Measurements from ENCODE around the gene ZNHIT1.

ZNHIT1 gene

DNA sequence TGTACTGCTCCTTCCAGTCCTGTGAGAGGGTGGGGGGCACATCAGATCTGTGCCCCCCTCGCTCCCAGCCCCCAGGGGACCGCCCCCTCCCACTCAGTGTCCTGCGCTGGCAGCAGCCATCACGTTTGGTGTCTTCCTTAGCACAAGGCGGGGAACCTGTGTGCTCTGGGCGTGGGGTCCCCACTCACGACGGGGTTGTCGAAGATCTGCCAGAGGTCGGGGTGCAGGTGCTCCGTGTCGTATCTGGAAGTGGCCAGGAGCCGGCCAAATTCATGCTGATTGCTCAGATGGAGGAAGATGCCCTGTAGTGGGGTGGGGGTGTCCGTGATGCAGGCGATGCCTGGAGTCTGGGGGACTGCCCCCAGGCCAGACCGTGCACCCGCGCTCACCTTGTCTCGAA lies 7.8 kb upstream of the ZNHIT1 start:
- no peak for DNase-seq
- in situ Hi-C loops (cut with HindIII; ENCODE audit: low pct_ligation_motif_present, low pct_unique_long_range_greater_than_20kb, low sequenced_read_pairs), result no loop called here

DNA sequence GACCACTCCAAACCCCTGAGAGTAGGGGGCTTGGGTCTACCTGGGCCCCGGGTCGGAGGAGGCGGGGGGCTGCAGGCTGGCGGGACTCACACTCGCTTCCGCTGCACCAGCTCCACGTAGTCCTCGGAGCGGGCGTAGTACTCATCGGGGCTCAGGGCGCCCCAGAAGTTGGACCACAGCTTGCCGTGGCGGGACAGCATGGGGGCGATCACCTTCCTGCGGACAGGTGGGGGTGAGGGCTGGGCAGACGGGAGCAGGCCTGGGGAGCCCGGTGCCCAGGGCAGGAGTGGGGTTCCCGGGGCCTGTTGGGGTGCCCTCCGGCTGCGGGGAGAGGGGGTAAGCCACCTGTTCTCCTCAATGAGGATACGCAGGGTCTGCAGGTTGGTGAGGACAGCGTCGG lies 6.5 kb upstream of the ZNHIT1 start:
- no peak for DNase-seq
- in situ Hi-C loops (cut with HindIII; ENCODE audit: low pct_ligation_motif_present, low pct_unique_long_range_greater_than_20kb, low sequenced_read_pairs), result no loop called here

DNA sequence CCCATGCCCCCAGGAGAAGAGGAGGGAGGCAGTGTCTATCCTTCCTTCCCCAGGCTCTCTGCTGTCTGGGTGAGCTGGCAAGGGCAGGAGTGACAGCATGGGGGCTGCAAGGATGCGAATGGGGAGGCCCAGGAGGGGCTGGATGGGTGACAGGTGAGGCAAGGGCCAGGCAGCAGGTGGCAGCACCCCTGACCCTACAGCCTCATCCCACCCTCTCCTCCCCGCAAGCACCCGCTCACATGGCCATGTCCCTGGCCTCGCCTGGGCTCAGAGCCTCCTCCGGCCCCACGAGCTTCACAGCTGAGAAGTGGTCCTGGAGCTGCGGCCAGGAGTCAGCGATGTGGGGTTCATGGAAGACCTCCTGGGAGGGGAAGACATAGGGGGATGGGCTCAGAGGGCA lies 6.0 kb upstream of the ZNHIT1 start:
- DNase-seq, result no peak
- in situ Hi-C loops (cut with HindIII; ENCODE audit: low pct_ligation_motif_present, low pct_unique_long_range_greater_than_20kb, low sequenced_read_pairs), result no loop called here

DNA sequence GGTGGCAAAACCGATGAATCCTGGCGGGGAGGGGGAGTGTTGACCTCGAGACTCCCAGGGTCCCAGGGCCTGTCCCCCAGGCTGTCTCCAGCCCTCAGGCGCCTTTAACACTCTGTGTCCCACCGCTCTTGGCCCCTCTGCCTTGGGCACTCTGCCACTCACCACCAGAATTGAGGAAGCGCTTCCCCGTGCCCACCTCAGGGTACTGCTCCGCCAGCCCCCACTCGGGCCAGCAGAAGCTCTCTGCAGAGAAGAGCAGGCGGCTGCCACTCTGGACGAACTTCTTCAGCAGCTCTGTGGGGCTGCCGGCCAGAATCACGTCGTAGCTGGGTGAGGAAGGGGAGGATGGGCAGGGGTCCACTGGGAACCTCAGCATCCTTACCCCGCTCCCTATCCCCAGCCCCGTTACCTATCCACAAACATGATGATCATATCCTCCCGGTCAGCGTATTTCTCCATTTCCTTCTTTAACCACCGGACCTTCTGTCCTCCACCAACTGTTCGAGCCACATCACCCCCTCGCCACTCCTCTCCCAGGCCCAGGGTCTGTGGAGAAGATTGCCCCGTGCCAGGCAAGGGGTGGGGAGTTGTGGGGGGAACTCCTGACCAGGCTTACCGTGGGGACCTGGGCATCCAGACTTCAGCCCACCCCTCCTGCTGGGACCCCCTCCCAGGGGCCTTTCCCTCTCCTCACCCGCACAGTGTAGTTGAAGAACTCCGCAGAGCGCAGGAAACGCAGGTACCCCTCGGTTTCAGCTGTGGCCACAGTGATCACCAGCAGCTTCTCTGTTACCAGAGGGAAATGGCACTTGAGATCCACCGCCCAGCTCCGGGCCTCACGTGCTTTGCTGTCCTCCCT lies 1.7 kb upstream of the ZNHIT1 start:
- in situ Hi-C loops (cut with HindIII; ENCODE audit: low pct_ligation_motif_present, low pct_unique_long_range_greater_than_20kb, low sequenced_read_pairs), result loop anchor here (5.0 kb wide), 1 partner anchor 41 kb away; no protein-coding TSS in a partner anchor
- DNase-seq, result peak; percentile 28

DNA sequence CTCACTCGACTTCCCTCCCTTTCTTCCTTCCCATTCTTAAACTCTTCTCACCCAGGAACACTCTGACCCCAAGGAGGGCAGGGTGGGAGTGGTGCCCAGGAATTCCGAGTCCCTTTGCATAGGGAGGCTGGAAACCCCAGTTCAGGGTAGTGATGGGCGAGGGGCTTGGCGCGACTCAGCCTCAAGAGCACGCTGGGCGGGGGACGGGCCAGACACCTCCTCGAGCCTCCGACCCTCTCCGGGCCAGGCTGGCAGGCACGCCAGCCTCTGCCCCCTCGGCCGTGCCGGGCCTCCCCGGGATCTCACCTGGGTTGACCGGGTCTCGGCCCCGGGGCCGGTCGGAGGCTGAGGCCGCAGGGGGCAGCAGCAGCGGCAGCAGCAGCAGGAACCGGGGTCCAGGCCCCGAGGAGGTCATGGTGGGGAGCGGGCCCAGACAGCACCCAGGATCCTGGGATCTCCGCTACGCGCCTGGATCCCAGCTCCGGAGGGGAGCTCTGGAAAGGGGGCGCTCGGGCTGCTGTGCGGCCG lies 1.0 kb upstream of the ZNHIT1 start:
- in situ Hi-C loops (cut with HindIII; ENCODE audit: low pct_ligation_motif_present, low pct_unique_long_range_greater_than_20kb, low sequenced_read_pairs), result loop anchor here (5.0 kb wide), 1 partner anchor 40 kb away; no protein-coding TSS in a partner anchor

DNA sequence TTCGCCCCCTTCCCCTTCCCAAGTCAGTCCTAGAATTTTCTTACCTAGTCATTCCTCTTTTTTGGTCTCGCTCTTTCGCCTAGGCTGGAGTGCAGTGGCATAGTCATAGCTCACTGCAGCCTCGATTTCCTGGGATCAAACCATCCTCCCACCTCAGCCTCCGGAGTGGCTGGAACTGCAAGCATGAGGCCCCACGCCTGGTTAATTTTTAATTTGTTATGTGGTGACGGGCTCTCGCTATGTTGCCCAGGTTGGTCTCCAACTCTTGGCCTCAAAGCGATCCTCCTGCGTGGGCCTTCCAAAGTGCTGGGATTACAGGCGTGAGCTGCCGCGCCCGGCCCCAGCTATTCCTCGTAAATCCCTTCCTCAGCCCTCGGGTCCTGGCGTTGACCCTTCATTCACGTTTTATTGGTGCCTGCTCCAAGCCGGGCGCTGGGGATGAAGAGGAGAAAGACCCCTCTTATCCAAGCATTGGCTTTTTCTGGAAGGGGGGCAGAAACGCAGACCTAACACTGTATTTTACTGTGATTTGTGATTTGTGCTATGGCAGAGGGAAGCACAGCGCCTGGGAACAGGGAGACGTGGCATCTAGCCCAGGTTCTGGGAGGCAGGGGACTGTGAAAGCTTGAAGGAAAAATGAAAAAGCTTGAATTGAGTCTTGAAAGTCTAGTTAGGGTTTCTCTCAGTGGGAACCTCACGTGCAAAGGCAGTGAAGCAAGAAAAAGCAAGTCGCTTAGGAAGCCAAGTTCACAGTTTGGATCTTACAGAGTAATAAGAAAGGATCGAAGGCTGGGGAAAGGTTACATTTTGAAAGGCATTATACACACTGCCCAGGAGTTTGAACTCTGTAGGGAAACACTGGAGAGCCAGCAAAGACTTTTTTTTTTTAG lies 516 bp downstream of the ZNHIT1 start:
- DNase-seq, result peak; percentile 88
- in situ Hi-C loops (cut with HindIII; ENCODE audit: low pct_ligation_motif_present, low pct_unique_long_range_greater_than_20kb, low sequenced_read_pairs), result loop anchor here (5.0 kb wide), 1 partner anchor 39 kb away; no protein-coding TSS in a partner anchor

More for the DNA sequence above, 1.0 kb upstream of the ZNHIT1 start:
- DNase-seq, result no peak

DNA sequence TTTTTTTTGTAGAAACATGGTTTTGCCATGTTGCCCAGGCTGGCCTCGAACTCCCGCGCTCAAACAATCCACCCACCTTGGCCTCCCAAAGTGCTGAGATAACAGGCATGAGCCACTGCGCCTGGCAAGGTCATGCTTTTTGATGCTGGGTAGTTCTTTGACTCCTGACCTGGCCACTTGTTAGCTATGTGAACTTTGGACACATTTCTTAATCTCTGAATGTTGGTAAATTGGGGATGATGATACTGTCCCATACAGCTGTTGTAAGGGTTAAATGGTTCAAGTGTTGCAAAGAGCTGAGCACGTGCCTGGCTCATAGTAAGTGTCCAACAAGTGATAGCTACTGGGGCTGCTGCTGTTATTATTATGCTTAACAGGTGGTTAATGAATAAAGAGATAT lies 2.3 kb downstream of the ZNHIT1 start:
- in situ Hi-C loops (cut with HindIII; ENCODE audit: low pct_ligation_motif_present, low pct_unique_long_range_greater_than_20kb, low sequenced_read_pairs), result no loop called here
- DNase-seq, result no peak

DNA sequence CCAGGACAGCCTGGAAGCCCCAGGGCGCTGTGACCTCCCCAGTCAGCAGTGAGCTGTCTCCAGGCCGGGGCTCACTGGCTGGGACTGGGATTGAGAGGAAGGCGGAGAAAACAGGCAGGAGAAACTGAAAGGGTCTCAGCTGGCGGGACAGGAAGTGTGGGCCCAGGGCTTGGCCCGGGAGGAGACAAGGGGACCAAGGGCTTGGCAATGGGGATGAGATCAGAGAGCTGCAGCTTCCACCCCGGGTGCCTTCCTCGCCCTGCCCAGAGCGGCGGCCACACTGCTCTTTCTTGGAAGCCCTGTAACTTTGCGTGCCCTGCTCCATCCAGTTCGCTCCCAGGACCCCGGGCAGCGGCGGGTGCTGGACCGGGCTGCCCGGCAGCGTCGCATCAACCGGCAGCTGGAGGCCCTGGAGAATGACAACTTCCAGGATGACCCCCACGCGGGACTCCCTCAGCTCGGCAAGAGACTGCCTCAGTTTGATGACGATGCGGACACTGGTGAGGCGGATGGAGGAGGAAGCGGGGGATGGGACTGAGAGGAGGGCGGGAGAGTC lies 4.4 kb downstream of the ZNHIT1 start:
- in situ Hi-C loops (cut with HindIII; ENCODE audit: low pct_ligation_motif_present, low pct_unique_long_range_greater_than_20kb, low sequenced_read_pairs), result no loop called here
- no peak for DNase-seq

DNA sequence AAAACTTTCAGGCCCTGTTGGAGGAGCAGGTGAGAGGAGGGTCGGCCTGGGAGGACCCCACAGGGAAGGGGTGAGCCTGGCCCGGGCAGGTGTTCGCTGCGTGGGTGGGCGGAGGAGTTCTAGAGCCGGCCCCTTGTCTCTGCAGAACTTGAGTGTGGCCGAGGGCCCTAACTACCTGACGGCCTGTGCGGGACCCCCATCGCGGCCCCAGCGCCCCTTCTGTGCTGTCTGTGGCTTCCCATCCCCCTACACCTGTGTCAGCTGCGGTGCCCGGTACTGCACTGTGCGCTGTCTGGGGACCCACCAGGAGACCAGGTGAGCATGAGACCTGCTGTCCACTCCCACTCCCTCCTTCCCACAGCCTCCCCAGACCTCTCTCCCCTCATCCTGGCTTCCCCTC lies 5.6 kb downstream of the ZNHIT1 start:
- in situ Hi-C loops (cut with HindIII; ENCODE audit: low pct_ligation_motif_present, low pct_unique_long_range_greater_than_20kb, low sequenced_read_pairs), result no loop called here
- no peak for DNase-seq

DNA sequence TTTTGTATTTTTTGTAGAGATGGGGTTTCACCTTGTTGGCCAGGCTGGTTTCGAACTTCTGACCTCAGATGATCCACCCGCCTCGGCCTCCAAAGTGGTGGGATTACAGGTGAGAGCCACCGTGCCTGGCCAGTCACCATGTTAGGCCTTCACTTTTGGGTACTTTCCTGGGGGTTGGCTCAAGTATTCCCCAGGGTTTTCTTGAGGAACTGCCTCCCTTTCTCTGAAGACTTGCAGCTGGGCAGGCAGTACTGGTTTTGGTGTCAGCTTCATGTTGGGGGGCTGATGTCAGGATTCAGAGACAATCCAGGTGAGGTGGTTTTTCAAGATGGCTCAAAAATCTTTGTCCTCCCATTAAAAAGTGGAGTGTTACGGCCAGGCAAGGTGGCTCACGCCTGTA lies 7.7 kb downstream of the ZNHIT1 start:
- in situ Hi-C loops (cut with HindIII; ENCODE audit: low pct_ligation_motif_present, low pct_unique_long_range_greater_than_20kb, low sequenced_read_pairs), result no loop called here
- no peak for DNase-seq

DNA sequence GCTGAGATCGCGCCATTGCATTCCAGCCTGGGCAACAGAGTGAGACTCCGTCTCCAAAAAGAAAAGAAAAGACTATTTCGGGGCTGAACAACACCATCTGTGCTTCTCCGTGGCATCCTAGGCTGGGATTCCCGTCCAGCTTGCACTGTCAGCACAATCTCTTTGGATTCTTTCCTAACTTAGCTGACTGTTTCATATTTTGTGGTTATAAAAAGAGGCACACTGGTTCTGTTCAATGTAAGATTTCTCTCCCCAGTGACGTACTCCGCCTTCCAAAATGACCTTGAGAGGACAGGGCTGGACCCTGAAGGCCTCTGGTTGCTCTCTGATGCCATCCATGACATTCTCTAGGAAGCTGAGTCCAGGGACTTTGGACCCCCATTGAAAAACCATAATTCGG lies 8.8 kb downstream of the ZNHIT1 start:
- in situ Hi-C loops (cut with HindIII; ENCODE audit: low pct_ligation_motif_present, low pct_unique_long_range_greater_than_20kb, low sequenced_read_pairs), result no loop called here
- DNase-seq, result no peak

DNA sequence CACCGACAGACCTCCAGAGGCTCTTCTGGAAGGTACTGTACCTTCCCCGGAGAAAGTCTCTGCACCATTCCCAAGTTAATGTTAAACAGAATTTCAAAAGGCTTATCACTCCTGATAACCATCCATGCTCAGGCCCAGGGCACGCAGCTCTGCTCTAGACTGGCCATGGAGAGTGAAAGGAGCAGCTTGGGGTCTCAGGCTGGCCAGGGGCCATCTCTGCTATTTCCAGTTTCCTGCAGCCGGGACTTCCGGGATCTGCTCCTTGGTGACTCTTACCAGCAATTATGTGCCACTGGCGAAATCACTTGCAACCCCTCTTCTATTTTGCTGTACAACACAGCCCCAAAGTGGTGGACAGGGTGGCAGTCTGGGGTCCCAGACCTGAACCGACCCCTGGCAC lies 13.7 kb downstream of the ZNHIT1 start:
- in situ Hi-C loops (cut with HindIII; ENCODE audit: low pct_ligation_motif_present, low pct_unique_long_range_greater_than_20kb, low sequenced_read_pairs), result no loop called here

DNA sequence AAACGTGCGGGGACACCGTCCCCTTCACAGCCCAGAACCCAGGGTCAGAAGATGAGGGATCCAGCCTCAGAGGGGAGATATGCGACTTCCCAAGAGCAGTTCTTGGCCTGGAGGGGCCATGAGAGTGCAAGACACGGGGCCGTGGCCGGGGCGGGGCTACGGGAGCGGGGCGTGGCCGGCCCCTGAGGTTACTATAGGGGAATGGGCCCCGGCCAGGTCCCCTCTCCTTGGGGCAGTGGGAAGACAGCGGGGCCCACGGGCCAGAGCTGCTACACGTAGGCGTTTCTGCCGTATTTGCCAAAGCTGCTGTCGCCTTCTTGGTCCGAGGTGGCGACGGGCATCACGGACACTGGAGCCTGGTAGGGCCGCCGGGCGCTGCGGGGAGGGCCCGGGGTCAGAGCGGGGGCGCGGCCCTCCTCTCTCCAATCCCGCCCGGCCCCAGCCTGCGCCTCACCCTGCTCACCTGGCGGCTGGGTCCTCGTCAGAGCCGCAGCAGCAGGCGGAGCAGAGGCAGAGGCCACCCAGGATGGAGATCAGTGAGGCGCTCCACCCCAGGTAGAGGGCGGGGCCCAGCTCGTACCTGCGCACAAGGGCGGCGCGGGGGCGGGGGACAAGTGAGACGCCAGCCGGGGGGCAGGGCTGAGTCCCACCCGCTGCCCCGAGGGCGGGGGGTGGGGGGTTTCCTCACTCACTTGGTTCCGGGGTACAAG lies 14.3 kb downstream of the ZNHIT1 start:
- DNase-seq, result peak; percentile 49

More for the DNA sequence above, 13.7 kb downstream of the ZNHIT1 start:
- peak; percentile 40 for DNase-seq

DNA sequence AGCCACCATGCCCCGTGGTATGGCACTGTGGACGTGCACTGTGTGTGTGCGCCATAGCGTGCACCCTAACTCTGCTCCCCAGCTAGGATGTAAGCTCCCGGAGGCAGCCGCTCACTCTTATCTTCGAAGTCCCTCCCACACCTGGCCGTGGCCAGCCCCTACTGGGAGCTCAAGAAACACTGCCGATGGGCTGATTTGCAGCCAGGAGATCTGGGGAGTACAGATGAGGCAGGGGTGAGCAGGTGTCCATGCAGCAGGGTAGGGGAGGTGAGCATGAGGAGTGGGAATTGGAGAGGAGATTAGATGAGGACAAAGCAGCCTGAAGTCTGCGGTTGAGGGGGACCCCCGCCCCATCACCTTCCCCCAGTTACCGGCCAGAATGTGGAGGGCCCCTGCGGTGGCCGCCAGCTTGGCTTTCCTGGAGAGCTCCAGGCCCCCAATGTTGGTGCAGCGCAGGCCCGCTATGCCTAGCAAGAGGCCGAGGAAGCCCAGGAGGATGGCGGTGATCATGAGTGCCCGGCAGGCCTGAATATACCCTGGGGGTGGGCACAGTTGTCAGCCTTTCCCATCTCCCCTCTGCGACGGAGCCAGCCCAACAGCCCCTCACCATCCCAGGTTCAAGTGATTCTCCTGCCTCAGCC lies 16.1 kb downstream of the ZNHIT1 start:
- in situ Hi-C loops (cut with HindIII; ENCODE audit: low pct_ligation_motif_present, low pct_unique_long_range_greater_than_20kb, low sequenced_read_pairs), result no loop called here
- DNase-seq, result no peak

More for the DNA sequence above, 14.3 kb downstream of the ZNHIT1 start:
- in situ Hi-C loops (cut with HindIII; ENCODE audit: low pct_ligation_motif_present, low pct_unique_long_range_greater_than_20kb, low sequenced_read_pairs), result no loop called here

DNA sequence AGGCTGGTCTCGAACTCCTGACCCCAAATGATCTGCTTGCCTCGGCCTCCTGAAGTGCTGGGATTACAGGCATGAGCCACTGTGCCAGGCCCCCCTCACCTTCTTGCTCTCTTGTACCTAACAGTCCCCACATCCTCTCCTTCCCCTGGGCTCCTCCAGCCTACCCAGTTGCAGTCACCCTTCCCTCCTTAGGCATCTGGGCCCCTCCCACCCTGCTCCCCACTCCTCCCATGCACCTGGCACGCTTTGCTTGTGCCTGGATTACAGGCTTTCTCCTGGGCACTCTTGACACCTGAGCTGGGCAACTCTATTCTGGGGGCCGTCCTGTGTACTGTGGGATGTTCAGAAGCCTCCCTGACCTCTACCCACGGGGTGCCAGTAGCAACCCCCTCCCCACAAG lies 16.7 kb downstream of the ZNHIT1 start:
- no peak for DNase-seq
- in situ Hi-C loops (cut with HindIII; ENCODE audit: low pct_ligation_motif_present, low pct_unique_long_range_greater_than_20kb, low sequenced_read_pairs), result no loop called here

DNA sequence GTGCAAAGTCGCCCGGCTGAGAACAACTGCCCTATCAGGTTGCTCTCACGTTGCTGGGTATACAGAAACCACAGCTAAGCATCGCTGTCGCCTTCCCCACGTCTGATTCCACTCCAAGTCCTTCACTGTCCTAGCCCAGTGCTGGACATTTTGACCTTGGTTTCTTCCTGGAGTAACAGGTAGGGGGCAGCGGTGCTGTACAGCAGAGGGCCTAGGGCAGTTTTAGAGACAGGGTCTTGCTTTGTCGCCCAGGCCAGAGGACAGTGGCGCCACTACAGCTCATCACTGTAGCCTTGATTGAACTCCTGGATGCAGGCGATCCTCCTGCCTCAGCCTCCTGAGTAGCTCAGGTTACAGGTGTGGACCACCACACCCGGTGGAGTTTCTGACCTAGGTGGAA lies 17.1 kb downstream of the ZNHIT1 start:
- in situ Hi-C loops (cut with HindIII; ENCODE audit: low pct_ligation_motif_present, low pct_unique_long_range_greater_than_20kb, low sequenced_read_pairs), result no loop called here
- DNase-seq, result peak; percentile 50

DNA sequence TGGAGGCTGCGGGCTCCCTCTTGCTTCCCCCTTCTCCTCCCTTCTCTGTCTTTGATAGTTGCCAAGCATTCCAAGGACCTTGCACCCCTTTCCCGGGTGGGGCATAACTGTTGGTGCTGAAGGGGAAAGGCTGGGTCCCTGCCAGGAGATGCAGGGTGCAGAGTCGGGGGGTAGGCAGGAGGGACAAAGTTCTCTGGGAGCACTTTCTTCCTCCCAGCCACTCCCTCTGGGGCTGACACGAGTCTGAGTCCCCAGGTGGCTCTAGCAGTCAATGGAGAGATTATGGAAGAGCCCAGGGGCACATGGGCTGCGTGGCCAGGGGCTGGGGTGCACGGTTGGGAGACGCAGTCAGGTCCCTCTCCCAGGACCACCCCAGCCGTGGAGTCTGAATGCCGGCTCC lies 17.6 kb downstream of the ZNHIT1 start:
- no peak for DNase-seq
- in situ Hi-C loops (cut with HindIII; ENCODE audit: low pct_ligation_motif_present, low pct_unique_long_range_greater_than_20kb, low sequenced_read_pairs), result no loop called here

DNA sequence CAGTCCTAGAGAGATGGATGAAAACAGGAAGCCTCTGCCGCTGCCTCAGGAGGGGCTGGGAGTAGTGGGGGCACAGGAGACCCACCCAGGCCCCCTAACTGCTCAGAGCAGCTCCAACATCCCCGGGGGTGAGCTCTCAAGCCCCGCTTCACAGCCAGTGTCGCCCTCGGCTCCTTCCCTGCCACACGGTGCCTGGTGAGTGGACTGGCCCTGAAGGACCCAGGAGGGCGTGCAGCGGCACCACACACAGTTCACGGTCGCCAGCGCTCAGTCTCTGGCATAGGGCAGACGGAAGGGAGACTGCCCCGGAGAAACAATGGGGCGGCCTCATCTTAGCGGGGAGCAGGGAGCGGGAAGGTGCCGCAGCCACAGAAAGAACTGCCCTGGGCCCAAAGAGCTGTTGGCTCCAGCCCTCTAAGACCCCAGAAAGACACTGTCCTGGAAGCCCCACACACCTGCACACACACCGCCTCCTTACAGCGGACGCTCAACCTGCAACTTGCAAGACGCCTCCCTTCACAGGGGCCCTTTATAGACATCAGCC lies 18.4 kb downstream of the ZNHIT1 start:
- in situ Hi-C loops (cut with HindIII; ENCODE audit: low pct_ligation_motif_present, low pct_unique_long_range_greater_than_20kb, low sequenced_read_pairs), result no loop called here
- no peak for DNase-seq

All from ACHN (cell line).